ENCODE results near the gene KAT8.

The KAT8 gene

DNA sequence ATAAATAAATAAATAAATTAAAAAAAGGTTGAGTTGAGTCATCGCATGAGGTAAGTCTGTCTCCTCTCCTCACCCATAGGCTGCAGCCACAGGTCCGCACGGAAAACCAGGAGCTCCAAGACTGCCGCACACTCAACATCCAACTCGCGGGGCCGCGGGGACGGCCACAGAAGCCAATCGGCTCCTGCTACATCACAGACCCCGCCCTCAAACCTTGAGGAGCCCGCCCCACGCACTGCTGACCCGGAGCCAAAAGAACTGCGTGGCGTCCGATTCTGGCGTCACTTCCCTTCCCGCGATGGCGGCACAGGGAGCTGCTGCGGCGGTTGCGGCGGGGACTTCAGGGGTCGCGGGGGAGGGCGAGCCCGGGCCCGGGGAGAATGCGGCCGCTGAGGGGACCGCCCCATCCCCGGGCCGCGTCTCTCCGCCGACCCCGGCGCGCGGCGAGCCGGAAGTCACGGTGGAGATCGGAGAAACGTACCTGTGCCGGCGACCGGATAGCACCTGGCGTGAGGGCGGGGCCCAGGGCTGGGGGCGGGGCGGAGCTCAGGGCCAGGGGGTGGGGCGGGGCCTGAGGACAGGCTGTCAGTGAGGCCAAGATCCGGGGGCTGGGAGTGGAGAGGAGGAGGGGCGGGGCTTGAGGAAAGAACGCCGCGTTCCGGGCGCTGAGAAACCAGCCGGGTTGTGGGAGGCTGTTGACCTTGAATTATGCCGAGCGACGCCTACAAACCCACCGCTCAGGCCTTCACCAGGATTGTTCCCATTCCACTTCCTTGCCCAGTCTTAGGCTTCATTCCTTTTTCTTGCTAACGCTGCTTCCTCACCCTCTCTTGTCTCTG is at the start of gene KAT8:
Gene KAT8, plus strand, starts transcription at position 281 of the 839 bp plus-strand sequence. Its CDS starts 18 bp downstream, at position 299.
- in situ Hi-C loops (cut with MboI; ENCODE audit: low sequenced_read_pairs), result no loop called here

DNA sequence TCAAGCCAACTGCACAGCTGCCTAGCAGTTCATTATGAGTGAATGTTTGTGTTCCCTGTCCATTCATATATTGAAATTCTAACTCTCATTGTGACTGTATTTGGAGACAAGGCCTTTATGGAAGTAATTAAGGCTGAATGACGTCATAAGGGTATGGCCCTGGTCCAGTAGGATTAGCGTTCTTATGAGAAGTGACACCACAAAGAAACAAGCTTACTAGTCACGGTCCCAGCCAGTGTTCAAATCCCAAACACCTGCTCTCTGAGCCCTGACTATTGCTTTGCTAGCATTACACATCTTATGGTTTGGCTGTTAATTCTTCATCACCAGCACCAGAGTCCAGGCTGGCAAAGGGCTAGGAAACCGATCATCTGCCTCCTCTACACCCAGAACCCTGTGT is 45.6 kb upstream of the KAT8 start:
- in situ Hi-C loops (cut with MboI; ENCODE audit: low sequenced_read_pairs), result loop anchor here (10.0 kb wide), 1 partner anchor 383 kb away; the partner anchor contains the start of gene ARMC5

DNA sequence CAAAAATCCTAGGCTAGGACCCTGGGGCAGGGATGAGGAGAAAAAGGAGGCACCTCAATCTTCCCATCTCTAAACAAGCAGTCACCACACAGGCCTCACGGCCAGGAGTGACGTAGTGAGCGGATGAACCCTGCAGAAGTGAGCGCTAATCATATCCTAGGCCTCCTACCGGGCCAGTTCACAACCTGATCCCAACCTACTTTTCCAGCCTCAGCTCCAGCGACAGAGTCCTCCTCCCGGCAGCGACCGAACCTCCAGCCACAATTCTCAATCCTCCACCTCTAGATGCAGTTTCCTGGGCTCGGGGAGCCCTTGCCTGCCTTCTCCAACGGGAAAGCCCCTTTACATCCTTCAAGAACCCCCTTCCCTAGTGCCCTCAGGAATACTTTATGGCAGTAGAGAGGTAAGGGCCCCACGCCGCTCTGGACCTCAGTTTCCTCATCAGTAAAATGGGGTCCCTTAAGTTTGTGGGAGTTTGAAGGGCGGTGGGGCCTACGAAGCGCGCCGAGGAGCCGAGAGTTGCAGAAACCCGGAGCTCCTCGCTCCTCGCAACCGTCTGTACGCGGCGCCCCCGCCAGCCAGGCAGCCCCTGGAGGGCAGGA is 44.8 kb upstream of the KAT8 start:
- in situ Hi-C loops (cut with MboI; ENCODE audit: low sequenced_read_pairs), result loop anchor here (10.0 kb wide), 1 partner anchor 382 kb away; the partner anchor contains the start of gene ARMC5

DNA sequence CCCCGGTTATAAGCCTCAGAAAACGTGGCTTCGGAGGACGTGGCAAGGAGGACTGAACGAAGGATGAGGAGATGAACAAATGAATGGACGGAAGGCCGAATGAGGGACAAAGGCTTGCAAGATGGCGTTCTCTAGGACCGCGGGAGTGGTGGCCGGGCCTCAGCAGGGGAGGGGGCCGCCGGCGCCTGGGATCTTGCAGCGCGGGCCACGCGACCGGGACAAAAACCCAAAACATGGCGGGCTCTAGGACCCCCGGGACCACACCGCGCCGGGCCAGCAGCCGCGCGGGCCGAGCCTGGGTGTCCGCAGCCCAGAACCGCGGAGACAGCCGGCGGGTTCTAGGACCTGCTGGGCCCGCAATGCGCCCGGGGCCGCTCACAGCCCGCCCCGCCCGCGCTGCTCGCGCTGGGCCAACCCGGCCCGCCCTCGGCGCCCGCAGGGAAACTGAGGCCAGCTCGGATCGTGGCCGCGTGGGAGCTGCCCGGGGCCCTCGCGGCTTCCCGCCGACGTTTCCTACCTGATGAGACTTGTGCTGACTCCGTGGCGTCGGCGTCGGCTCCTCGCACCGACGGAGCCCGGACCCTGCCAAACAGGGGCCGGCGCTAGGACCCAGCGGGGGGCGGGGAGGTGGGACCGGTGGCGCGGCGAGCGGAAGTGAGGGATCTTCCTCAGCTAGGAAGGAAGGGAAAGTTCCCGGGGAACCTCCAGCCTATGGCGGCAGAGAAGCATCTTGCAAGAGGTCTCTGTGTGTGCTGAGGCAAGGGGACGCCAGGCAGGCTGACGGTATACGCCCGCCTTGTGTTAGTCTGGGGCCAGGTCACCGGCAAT is 44.1 kb upstream of the KAT8 start:
- in situ Hi-C loops (cut with MboI; ENCODE audit: low sequenced_read_pairs), result loop anchor here (10.0 kb wide), 1 partner anchor 381 kb away; the partner anchor contains the start of gene ARMC5

DNA sequence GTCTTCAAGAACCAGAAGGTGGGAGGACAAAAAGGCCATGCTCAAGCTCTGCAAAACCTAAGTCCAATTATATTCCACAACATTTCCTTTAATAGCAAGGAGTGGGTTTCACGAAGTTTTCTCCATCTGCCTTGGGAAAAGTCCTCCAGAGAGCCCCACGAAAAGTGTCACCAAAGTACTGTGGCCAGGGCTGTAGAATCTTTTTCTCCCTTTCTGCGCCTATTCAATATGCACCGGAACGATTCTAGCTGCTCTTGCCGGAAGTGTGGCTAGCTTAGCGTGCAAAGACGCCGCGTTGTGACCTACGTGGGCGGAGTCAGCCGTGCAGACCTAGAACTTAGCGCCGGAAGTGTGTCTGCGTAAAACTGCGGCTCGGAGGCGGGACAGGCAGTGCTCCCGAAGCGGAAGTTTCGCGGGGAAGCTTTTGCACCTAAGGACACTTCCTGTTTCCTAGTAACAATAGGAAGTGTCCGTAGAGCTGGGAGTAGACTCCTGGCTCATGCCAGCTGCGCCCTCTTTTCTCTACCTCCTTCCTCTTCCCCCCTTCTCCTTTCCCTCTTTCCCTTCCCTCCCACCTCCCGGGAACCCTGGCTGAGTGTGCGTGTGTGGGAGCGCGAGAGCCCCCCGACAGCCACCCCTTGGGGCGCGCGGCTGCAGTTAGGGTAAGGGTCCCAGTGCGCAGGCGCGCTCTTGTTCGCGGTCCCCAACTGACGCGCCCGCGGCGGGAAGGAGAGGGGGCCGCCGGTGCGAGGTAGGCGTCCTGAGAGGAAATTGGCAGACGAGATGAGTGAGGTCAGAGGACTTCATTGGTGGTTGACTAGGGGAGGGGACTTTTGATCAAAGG is 43.3 kb upstream of the KAT8 start, which contains the start of the genes ZNF646 and ZNF668:
Gene ZNF646, plus strand, starts transcription at position 453 of the 844 bp plus-strand sequence. CDS start 1,903 bp downstream, outside the sequence.
Gene ZNF668, minus strand, starts transcription at position 271 of the 844 bp plus-strand sequence. CDS start 9,781 bp downstream, outside the sequence.
- in situ Hi-C loops (cut with MboI; ENCODE audit: low sequenced_read_pairs), result loop anchor here (10.0 kb wide), 1 partner anchor 381 kb away; the partner anchor contains the start of gene ARMC5

DNA sequence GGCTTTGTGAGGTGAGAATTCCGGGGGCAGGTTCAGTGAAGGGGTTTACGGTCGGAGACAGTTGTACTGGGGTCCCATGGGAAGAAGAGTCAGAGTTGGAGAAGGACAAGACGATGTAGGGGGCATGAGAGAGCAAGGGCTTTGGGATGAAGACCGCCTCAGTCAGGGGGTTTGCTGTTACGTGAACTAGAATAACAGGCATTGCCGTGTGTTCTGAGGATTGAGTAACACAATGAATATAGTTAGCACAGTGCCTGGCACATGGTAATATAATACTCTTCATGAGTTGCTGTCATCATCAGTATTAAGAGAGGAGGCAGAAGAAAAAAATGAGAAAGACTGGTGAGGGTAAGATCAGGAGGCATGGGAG is 42.7 kb upstream of the KAT8 start:
- in situ Hi-C loops (cut with MboI; ENCODE audit: low sequenced_read_pairs), result loop anchor here (10.0 to 25.0 kb wide), 2 partner anchors 380 to 788 kb away; partner anchors contain the start of genes ARMC5 and ZNF267

DNA sequence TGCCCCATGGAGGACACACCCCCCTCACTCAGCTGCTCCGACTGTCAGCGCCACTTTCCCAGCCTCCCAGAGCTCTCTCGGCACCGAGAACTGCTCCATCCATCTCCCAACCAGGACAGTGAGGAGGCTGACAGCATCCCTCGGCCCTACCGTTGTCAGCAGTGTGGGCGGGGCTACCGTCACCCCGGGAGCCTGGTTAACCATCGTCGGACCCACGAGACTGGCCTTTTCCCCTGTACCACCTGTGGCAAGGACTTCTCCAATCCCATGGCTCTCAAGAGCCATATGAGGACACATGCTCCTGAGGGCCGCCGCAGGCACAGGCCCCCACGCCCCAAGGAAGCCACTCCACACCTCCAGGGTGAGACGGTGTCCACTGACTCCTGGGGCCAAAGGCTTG is 41.1 kb upstream of the KAT8 start:
- in situ Hi-C loops (cut with MboI; ENCODE audit: low sequenced_read_pairs), result loop anchor here (10.0 to 25.0 kb wide), 2 partner anchors 378 to 786 kb away; partner anchors contain the start of genes ARMC5 and ZNF267

DNA sequence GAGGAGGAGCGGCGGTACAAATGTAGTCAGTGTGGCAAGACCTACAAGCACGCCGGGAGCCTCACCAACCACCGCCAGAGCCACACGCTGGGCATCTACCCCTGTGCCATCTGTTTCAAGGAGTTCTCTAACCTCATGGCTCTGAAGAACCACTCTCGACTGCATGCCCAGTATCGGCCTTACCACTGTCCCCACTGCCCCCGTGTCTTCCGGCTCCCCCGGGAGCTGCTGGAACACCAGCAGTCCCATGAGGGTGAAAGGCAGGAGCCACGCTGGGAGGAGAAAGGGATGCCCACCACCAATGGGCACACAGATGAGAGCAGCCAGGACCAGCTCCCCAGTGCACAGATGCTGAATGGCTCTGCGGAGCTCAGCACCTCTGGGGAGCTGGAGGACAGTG is 40.4 kb upstream of the KAT8 start:
- in situ Hi-C loops (cut with MboI; ENCODE audit: low sequenced_read_pairs), result loop anchor here (10.0 to 25.0 kb wide), 2 partner anchors 378 to 785 kb away; partner anchors contain the start of genes ARMC5 and ZNF267

DNA sequence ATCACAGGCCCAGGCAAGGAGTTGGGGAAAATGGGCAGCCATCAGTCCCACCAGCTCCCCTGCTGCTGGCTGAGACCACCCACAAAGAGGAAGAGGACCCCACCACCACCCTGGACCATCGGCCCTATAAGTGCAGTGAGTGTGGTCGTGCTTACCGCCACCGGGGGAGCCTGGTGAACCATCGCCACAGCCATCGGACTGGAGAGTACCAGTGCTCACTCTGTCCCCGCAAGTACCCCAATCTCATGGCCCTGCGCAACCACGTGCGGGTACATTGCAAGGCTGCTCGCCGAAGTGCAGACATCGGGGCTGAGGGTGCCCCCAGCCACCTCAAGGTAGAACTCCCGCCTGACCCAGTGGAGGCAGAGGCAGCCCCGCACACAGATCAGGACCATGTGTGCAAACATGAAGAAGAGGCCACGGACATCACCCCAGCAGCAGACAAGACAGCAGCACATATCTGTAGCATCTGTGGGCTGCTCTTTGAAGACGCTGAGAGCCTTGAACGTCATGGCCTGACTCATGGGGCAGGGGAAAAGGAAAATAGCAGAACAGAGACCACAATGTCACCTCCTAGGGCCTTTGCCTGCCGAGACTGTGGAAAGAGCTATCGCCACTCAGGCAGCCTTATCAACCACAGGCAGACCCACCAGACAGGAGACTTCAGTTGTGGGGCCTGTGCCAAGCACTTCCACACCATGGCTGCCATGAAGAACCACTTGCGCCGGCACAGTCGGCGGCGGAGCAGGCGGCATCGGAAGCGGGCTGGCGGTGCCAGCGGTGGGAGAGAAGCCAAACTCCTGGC is 39.7 kb upstream of the KAT8 start:
- in situ Hi-C loops (cut with MboI; ENCODE audit: low sequenced_read_pairs), result loop anchor here (10.0 to 25.0 kb wide), 2 partner anchors 377 to 785 kb away; partner anchors contain the start of genes ARMC5 and ZNF267

DNA sequence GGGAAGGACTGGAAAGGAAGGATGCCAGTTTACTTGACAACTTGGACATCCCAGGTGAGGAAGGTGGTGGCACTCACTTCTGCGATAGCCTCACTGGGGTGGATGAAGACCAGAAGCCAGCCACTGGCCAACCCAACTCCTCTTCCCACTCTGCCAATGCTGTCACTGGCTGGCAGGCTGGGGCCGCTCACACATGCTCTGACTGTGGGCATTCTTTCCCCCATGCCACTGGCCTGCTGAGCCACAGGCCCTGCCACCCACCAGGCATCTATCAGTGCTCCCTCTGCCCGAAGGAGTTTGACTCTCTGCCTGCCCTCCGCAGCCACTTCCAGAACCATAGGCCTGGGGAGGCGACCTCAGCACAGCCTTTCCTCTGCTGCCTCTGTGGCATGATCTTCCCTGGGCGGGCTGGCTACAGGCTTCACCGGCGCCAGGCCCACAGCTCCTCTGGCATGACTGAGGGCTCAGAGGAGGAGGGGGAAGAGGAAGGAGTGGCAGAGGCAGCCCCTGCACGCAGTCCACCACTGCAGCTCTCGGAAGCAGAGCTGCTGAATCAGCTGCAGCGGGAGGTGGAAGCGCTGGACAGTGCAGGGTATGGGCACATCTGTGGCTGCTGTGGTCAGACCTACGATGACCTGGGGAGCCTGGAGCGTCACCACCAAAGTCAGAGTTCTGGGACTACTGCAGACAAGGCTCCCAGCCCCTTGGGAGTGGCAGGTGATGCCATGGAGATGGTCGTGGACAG is 38.7 kb upstream of the KAT8 start:
- in situ Hi-C loops (cut with MboI; ENCODE audit: low sequenced_read_pairs), result loop anchor here (10.0 to 25.0 kb wide), 2 partner anchors 376 to 784 kb away; partner anchors contain the start of genes ARMC5 and ZNF267

DNA sequence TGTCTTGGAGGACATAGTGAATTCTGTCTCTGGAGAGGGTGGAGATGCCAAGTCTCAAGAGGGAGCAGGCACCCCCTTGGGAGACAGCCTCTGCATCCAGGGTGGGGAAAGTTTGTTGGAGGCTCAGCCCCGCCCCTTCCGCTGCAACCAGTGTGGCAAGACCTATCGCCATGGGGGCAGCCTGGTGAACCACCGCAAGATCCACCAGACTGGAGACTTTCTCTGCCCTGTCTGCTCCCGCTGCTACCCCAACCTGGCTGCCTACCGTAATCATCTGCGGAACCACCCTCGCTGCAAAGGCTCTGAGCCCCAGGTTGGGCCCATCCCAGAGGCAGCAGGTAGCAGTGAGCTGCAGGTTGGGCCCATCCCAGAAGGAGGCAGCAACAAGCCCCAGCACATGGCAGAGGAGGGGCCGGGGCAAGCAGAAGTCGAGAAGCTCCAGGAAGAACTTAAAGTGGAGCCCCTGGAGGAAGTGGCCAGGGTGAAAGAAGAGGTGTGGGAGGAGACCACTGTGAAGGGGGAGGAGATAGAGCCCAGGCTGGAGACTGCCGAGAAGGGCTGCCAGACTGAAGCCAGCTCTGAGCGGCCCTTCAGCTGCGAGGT is 38.0 kb upstream of the KAT8 start:
- in situ Hi-C loops (cut with MboI; ENCODE audit: low sequenced_read_pairs), result loop anchor here (10.0 to 25.0 kb wide), 2 partner anchors 375 to 783 kb away; partner anchors contain the start of genes ARMC5 and ZNF267

DNA sequence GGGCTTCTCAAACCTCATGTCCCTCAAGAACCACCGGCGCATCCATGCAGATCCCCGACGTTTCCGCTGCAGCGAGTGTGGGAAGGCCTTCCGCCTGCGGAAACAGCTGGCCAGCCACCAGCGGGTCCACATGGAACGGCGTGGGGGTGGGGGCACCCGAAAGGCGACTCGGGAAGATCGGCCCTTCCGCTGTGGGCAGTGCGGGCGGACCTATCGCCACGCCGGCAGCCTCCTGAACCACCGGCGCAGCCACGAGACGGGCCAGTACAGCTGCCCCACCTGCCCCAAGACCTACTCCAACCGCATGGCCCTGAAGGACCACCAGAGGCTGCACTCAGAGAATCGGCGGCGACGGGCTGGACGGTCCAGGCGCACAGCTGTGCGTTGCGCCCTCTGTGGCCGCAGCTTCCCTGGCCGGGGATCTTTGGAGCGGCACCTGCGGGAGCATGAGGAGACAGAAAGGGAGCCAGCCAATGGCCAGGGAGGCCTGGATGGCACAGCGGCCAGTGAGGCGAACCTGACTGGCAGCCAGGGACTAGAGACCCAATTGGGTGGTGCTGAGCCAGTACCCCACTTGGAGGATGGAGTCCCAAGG is 37.3 kb upstream of the KAT8 start:
- in situ Hi-C loops (cut with MboI; ENCODE audit: low sequenced_read_pairs), result loop anchor here (25.0 kb wide), 1 partner anchor 782 kb away; the partner anchor contains the start of gene ZNF267

DNA sequence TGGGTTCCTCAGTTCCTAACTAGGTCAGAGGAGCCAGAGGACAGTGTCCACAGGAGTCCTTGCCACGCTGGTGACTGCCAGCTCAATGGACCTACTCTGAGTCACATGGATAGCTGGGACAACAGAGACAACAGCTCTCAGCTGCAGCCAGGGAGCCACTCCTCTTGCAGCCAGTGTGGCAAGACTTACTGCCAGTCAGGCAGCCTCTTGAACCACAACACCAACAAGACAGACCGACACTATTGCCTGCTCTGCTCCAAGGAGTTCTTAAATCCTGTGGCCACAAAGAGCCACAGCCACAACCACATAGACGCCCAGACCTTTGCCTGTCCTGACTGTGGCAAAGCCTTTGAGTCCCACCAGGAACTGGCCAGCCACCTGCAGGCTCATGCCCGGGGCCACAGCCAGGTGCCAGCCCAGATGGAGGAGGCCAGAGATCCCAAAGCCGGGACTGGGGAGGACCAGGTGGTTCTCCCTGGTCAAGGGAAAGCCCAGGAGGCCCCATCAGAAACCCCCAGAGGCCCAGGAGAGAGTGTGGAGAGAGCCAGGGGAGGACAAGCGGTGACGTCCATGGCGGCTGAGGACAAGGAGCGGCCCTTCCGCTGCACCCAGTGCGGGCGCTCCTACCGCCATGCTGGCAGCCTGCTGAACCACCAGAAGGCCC is 36.6 kb upstream of the KAT8 start:
- in situ Hi-C loops (cut with MboI; ENCODE audit: low sequenced_read_pairs), result loop anchor here (25.0 kb wide), 1 partner anchor 781 kb away; the partner anchor contains the start of gene ZNF267

DNA sequence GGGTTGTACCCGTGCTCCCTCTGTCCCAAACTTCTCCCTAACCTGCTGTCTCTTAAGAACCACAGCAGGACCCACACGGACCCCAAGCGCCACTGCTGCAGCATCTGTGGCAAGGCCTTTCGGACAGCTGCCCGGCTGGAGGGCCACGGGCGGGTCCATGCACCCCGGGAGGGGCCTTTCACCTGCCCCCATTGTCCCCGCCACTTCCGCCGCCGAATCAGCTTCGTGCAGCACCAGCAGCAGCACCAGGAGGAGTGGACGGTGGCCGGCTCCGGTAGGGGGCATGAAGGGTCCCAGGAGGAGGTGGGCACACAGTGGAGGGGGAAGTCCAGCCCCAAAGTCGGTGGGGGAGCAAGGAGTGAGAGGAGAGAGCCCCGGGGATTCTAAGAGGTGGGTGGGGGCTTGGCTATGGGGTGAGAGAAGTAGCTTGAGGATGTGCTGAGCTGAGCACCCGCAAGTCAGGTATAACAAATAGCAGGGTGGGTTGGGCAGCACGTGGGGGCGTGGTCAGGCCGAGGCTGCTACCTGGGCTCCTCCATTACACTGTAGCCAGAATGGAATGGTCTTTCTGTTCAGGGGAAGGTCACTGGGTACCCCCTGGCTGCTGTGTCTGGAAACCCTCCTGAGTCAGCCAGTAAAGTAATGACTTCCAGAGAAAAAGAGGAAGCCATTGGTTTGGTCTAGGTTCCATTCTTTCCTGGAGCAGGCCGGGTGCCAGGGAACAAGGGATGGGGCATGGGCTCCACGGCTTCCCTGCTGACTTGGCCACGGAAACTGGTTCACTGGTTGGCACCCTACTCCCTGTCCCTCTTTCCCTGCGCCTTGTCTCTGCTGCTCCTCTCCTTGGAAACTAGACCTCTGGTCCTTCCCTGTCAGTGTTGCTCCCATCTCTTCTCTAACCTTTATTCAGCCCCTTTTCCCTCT is 35.8 kb upstream of the KAT8 start:
- in situ Hi-C loops (cut with MboI; ENCODE audit: low sequenced_read_pairs), result loop anchor here (25.0 kb wide), 1 partner anchor 781 kb away; the partner anchor contains the start of gene ZNF267
